Activated B cell treated with CpG ODN at 0.5 μM for 24 hours (primary cell): ENCODE data around the gene RIMBP2. TPM values are rescaled to one million over a fixed set of nuclear protein-coding genes. Genes with fewer than 3 reads are reported as not detected.
"Not testable (repeated sequence)": the region's sequence is repeated elsewhere in the genome, so short reads cannot be mapped to it uniquely, and the experiment has no call there.

ENCODE experiments used
- ATAC-seq: fragments of 200-7000 bp; cut with Tn5 transposase; one replicate; pipeline ENCODE4 v1.10.0; 2021; ENCODE audit warnings: low read depth, mild to moderate bottlenecking, moderate library complexity
- CTCF ChIA-PET: fragments of 350-600 bp; sonication (Branson Sonifier 250); formaldehyde crosslinking; loops from one replicate; lab custom pipeline; 2021; ENCODE audit warnings: antibody characterized with exemption; lab: Charles Lee
- POLR2A ChIA-PET: fragments of 350-600 bp; sonication (Branson Sonifier 250); formaldehyde crosslinking; loops from one replicate; lab custom pipeline; 2021; ENCODE audit warnings: antibody characterized with exemption; lab: Charles Lee
- DNase-seq: peaks from one replicate; pipeline ENCODE4 v3.0.0; 2022
- H3K27ac Mint-ChIP-seq: one replicate; pipeline ENCODE4 v1.8.0; 2020; ENCODE audit warnings: mixed read lengths
- H3K27me3 Mint-ChIP-seq: one replicate; pipeline ENCODE4 v1.8.0; 2021; ENCODE audit warnings: mixed read lengths
- H3K36me3 Mint-ChIP-seq: one replicate; pipeline ENCODE4 v1.8.0; 2021; ENCODE audit warnings: low read depth, mixed read lengths
- H3K4me1 Mint-ChIP-seq: one replicate; pipeline ENCODE4 v1.8.0; 2021; ENCODE audit warnings: mixed read lengths
- H3K4me3 Mint-ChIP-seq: one replicate; pipeline ENCODE4 v1.8.0; 2020; ENCODE audit warnings: mild to moderate bottlenecking, mixed read lengths
- H3K9me3 Mint-ChIP-seq: one replicate; pipeline ENCODE4 v1.8.0; 2020; ENCODE audit warnings: mixed read lengths
- intact Hi-C: fragments of 100-400 bp; cut with micrococcal nuclease; formaldehyde crosslinking; loops from one replicate; pipeline ENCODE4 v1.15.1; 2024
- total RNA-seq: library from RNA; stranded (reverse); gene quantifications from 2 replicates; pipeline ENCODE4 v1.2.3, GENCODE V29; 2022
- TF ChIP-seq, protein P1 (sequence below): fragments of 200-600 bp; IDR thresholded peaks from one replicate; pipeline ENCODE4 v1.8.0; 2022; ENCODE audit warnings: antibody characterized with exemption, mild to moderate bottlenecking

RIMBP2 gene
- total RNA-seq, 1 donor from 2014 or later = not detected

DNA sequence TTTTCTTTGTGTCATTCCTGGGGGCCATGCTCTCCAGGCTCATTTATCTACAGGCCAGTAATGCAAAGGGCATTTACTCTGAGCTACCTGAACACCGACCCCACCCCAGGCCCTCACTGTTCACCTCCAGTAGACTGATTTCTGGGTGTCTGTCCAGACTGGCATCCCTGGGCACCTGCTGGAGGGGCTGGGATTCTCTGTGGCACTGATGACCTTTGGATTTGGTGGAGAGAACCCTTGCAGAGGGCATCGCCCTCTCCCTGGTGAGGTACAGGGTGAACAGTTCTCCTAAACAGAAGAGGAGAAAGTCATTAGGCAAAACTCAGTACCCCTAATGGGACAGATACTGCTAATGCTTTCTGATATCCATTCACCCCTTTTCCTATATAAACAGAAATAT is 27.1 kb upstream of the RIMBP2 start:
- ChIA-PET CTCF (no interaction called here), POLR2A (no interaction called here)
- H3K9me3 Mint-ChIP-seq = peaks cover 5% of the 10 kb centered on the region
- peaks cover 6% of the 10 kb centered on the region for H3K27me3 Mint-ChIP-seq
- H3K4me1 Mint-ChIP-seq = peaks cover 3% of the 10 kb centered on the region
- ATAC-seq (no peak), DNase-seq (no peak)
- H3K27ac Mint-ChIP-seq = no peak overlapping the region
- TF ChIP-seq, protein P1, sequence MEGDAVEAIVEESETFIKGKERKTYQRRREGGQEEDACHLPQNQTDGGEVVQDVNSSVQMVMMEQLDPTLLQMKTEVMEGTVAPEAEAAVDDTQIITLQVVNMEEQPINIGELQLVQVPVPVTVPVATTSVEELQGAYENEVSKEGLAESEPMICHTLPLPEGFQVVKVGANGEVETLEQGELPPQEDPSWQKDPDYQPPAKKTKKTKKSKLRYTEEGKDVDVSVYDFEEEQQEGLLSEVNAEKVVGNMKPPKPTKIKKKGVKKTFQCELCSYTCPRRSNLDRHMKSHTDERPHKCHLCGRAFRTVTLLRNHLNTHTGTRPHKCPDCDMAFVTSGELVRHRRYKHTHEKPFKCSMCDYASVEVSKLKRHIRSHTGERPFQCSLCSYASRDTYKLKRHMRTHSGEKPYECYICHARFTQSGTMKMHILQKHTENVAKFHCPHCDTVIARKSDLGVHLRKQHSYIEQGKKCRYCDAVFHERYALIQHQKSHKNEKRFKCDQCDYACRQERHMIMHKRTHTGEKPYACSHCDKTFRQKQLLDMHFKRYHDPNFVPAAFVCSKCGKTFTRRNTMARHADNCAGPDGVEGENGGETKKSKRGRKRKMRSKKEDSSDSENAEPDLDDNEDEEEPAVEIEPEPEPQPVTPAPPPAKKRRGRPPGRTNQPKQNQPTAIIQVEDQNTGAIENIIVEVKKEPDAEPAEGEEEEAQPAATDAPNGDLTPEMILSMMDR = no peak
- no peak overlapping the region for H3K4me3 Mint-ChIP-seq
- no peaks in the 10 kb centered on the region for H3K36me3 Mint-ChIP-seq
- intact Hi-C loops = no loop called here

DNA sequence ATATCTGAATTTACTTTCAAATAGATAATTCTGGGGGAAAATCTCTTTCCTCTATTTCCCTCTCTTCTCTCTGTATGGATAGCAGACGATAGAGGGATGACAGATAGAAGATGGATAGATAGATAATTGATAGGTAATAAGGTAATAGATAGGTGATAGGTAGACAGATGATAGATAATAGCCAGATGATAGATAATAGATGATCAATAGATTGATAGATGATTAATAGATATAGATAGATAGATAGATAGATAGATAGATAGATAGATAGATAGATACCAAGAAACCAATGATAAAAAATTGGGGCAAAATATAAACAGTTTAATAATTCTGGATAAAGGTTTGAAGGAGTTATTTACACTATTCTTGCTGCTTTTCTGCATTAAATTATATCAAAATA is 26.6 kb upstream of the RIMBP2 start:
- Mint-ChIP-seq H3K9me3 (peaks cover 5% of the 10 kb centered on the region), H3K4me3 (no peak overlapping the region), H3K27ac (no peak overlapping the region), H3K4me1 (peaks cover under 1% of the 10 kb centered on the region), H3K36me3 (no peaks in the 10 kb centered on the region), H3K27me3 (peaks cover 1% of the 10 kb centered on the region)
- intact Hi-C loops = no loop called here
- DNase-seq (no peak), ATAC-seq (no peak)
- TF ChIP-seq, protein P1 = no peak
- CTCF ChIA-PET = no interaction called here
- POLR2A ChIA-PET = no interaction called here

DNA sequence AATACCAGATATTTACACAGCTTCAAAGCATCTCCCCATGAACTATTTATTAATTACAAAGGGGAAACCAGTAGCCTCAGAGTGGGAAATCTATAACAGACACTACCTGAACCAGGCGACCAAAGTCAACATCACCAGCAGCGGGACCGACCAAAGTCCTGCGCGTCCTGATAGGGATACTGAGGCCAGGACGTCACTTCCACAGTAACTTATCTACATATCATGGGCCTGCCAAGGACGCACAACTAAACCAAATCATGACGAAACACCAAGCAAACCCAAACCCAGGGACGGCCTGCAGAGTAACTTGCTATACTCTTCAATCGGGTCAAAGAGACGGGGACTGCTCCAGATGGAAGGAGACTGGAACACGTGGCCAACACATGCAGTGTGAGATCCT is 26.0 kb upstream of the RIMBP2 start:
- Mint-ChIP-seq H3K27me3 (peaks cover 4% of the 10 kb centered on the region), H3K4me1 (no peaks in the 10 kb centered on the region), H3K36me3 (no peaks in the 10 kb centered on the region), H3K27ac (no peak overlapping the region), H3K4me3 (no peak overlapping the region), H3K9me3 (peaks cover 5% of the 10 kb centered on the region)
- ATAC-seq (no peak), DNase-seq (no peak)
- intact Hi-C loops = no loop called here
- ChIA-PET POLR2A (no interaction called here), CTCF (no interaction called here)
- TF ChIP-seq, protein P1 = no peak

- Mint-ChIP-seq H3K27me3 (peaks cover 4% of the 10 kb centered on the region), H3K36me3 (no peaks in the 10 kb centered on the region), H3K27ac (no peak overlapping the region), H3K4me3 (no peak overlapping the region), H3K9me3 (peaks cover 5% of the 10 kb centered on the region), H3K4me1 (no peaks in the 10 kb centered on the region)
- intact Hi-C loops = no loop called here
- ChIA-PET POLR2A (no interaction called here), CTCF (no interaction called here)
- TF ChIP-seq, protein P1 = no peak
- ATAC-seq (no peak), DNase-seq (no peak)
Observed at GRCh38 chr12:130739571-130739970, 23.5 kb upstream of the RIMBP2 start.

DNA sequence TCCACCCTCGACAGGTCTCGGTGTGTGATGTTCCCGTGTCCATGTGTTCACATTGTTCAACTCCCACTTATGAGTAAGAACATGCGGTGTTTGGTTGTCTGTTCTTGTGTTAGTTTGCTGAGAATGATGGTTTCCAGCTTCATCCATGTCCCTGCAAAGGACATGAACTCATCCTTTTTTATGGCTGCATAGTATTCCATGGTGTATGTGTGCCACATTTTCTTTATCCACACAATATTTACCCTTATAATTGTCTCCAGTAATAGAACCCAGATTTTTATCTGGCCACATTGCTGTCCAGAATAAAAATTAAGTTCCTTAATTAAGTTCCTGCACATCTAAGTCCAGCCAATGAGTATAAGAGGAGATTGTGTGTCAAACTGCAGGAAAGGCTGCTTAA is 22.3 kb upstream of the RIMBP2 start:
- POLR2A ChIA-PET, H3K4me1 Mint-ChIP-seq, H3K27ac Mint-ChIP-seq, H3K4me3 Mint-ChIP-seq, intact Hi-C loops, ATAC-seq, DNase-seq, H3K27me3 Mint-ChIP-seq, H3K9me3 Mint-ChIP-seq, CTCF ChIA-PET, H3K36me3 Mint-ChIP-seq: not testable (repeated sequence)

GRCh38 chr12:130737731-130738130 is 21.6 kb upstream of the RIMBP2 start:
- no peaks in the 10 kb centered on the region for H3K9me3 Mint-ChIP-seq
- no peaks in the 10 kb centered on the region for H3K36me3 Mint-ChIP-seq
- CTCF ChIA-PET = no interaction called here
- TF ChIP-seq, protein P1 = no peak
- H3K4me3 Mint-ChIP-seq = no peak overlapping the region
- H3K27ac Mint-ChIP-seq = no peak overlapping the region
- H3K27me3 Mint-ChIP-seq = peaks cover 7% of the 10 kb centered on the region
- intact Hi-C loops = no loop called here
- POLR2A ChIA-PET = no interaction called here
- DNase-seq (no peak), ATAC-seq (no peak)
- H3K4me1 Mint-ChIP-seq = no peaks in the 10 kb centered on the region
